Vagina (tissue), 2 donors: ENCODE data around the gene BCR. TPM values are rescaled to one million over a fixed set of nuclear protein-coding genes. Genes with fewer than 3 reads are reported as not detected.

Experiments used
- DNase-seq, 2 donors: peaks; one replicate each; pipeline ENCODE4 v3.0.0-alpha.2; 2017; ENCODE audit errors: extremely low spot score in 2 of 2
- H3K27ac ChIP-seq: fragments of 200-600 bp; sonication (generic); one replicate; pipeline ENCODE4 v1.5.1; 2019
- H3K27me3 ChIP-seq: fragments of 200-600 bp; sonication (generic); one replicate; pipeline ENCODE4 v1.5.1; 2019
- H3K36me3 ChIP-seq, 2 donors: fragments of 200-600 bp; sonication (generic); one replicate each; pipeline ENCODE4 v1.5.1; 2017 to 2019
- H3K4me1 ChIP-seq: fragments of 200-600 bp; sonication (generic); one replicate; pipeline ENCODE4 v1.5.1; 2019
- H3K4me3 ChIP-seq, 2 donors: fragments of 200-600 bp; sonication (generic); 1 replicate in 1 of 2; 2 replicates in 1 of 2; pipeline ENCODE4 v1.5.1; 2016 to 2019
- H3K9me3 ChIP-seq: fragments of 200-600 bp; sonication (generic); one replicate; pipeline ENCODE4 v1.5.1; 2019
- POLR2A ChIP-seq, 2 donors: fragments of 450-650 bp; IDR thresholded peaks; one replicate each; pipeline ENCODE4 v1.6.1; 2017; ENCODE audit warnings: antibody characterized with exemption in 2 of 2, mild to moderate bottlenecking in 2 of 2, moderate library complexity in 2 of 2
- POLR2AphosphoS5 ChIP-seq, 2 donors: sonication (generic); formaldehyde crosslinking; IDR thresholded peaks; one replicate each; pipeline ENCODE4 v1.9.0; 2017; ENCODE audit warnings: antibody characterized with exemption in 2 of 2, mild to moderate bottlenecking in 2 of 2, low read depth in 1 of 2; ENCODE audit not compliant: insufficient read depth in 1 of 2
- intact Hi-C: fragments of 100-400 bp; cut with DNase I; formaldehyde crosslinking; loops from one replicate; pipeline ENCODE4 v1.15.1; 2023
- total RNA-seq: library from RNA; depleted of rRNA; stranded (reverse); fragments of >200 nt; gene quantifications from one replicate; pipeline ENCODE4 v1.2.3, GENCODE V29; 2016
- TF ChIP-seq, protein P1 (sequence below), 3 experiments: fragments of 450-650 bp in 2 of 3; fragments of 200-600 bp in 1 of 3; sonication (generic) in 1 of 3; IDR thresholded peaks; one replicate each; pipeline ENCODE4 v1.5.1; 2017 to 2019; ENCODE audit warnings: antibody characterized with exemption in 3 of 3, mild to moderate bottlenecking in 2 of 3, moderate library complexity in 2 of 3

BCR gene
- total RNA-seq, 1 donor from 2014 or later = 52.5 TPM

GRCh38 chr22:23263651-23264555 is 83.6 kb downstream of the BCR start:
- Histone ChIP-seq H3K36me3 (peaks cover 0 to 39% of the 10 kb centered on the region in 2 donors), H3K4me1 (peaks cover 2% of the 10 kb centered on the region), H3K27me3 (no peaks in the 10 kb centered on the region), H3K27ac (no peak overlapping the region), H3K4me3 (no peak overlapping the region), H3K9me3 (no peaks in the 10 kb centered on the region)
- TF ChIP-seq POLR2A (IDR thresholded peaks at IDR 0.05) (no peak), POLR2AphosphoS5 (IDR thresholded peaks at IDR 0.05; ENCODE audit: insufficient read depth in 1 of 2, low read depth in 1 of 2) (no peak)
- TF ChIP-seq, protein P1, sequence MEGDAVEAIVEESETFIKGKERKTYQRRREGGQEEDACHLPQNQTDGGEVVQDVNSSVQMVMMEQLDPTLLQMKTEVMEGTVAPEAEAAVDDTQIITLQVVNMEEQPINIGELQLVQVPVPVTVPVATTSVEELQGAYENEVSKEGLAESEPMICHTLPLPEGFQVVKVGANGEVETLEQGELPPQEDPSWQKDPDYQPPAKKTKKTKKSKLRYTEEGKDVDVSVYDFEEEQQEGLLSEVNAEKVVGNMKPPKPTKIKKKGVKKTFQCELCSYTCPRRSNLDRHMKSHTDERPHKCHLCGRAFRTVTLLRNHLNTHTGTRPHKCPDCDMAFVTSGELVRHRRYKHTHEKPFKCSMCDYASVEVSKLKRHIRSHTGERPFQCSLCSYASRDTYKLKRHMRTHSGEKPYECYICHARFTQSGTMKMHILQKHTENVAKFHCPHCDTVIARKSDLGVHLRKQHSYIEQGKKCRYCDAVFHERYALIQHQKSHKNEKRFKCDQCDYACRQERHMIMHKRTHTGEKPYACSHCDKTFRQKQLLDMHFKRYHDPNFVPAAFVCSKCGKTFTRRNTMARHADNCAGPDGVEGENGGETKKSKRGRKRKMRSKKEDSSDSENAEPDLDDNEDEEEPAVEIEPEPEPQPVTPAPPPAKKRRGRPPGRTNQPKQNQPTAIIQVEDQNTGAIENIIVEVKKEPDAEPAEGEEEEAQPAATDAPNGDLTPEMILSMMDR (IDR thresholded peaks at IDR 0.05) = no peak
- intact Hi-C loops = no loop called here
- DNase-seq = no peak

DNA sequence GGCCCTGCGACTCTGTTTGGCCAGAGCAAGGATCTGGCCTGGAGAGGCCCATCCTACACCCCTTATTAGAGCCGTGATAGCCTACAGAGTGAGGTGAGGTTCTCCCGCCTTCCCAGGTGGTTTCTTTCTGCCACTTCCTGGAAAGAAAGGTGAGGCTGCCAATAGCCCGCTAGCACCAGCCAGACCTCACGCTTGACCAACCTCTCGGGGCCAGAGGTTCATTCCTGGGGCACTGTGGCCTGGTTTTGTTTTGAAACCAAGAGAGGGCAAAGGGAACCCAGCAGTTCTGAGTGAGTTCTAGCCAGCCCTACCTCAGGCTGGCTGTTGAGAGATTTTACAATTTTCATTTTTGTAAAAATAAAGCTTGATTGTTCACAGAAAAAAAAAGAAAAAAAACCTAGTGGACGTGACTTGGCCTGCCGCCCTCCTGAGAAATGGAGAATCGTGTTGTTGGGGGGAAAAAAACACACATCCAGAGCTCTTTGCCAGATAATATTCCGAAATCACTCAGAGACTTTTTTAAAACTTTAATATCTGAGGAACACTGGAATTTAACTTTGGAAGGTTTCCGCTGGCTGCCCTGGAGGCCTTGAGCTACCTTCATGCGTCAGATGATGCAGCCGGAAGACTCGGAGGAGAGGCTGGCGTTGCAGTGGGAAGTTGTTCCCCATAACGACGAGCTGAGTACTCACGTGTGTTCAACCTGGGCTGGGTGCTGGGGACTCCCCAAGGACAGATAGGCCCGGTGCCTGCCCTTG is 84.5 kb downstream of the BCR start:
- Histone ChIP-seq H3K36me3 (peaks cover 0 to 39% of the 10 kb centered on the region in 2 donors), H3K4me1 (no peaks in the 10 kb centered on the region), H3K27me3 (no peaks in the 10 kb centered on the region), H3K4me3 (no peak overlapping the region), H3K9me3 (no peaks in the 10 kb centered on the region), H3K27ac (no peak overlapping the region)
- intact Hi-C loops = no loop called here
- no peak for DNase-seq
- TF ChIP-seq POLR2A (IDR thresholded peaks at IDR 0.05) (no peak), POLR2AphosphoS5 (IDR thresholded peaks at IDR 0.05; ENCODE audit: insufficient read depth in 1 of 2, low read depth in 1 of 2) (no peak)
- TF ChIP-seq, protein P1 (IDR thresholded peaks at IDR 0.05) = no peak

- H3K9me3 ChIP-seq = no peaks in the 10 kb centered on the region
- H3K27me3 ChIP-seq = no peaks in the 10 kb centered on the region
- TF ChIP-seq POLR2A (IDR thresholded peaks at IDR 0.05) = no peak
- TF ChIP-seq, protein P1 (IDR thresholded peaks at IDR 0.05) = no peak
- no peak for TF ChIP-seq POLR2AphosphoS5 (IDR thresholded peaks at IDR 0.05; ENCODE audit: insufficient read depth in 1 of 2, low read depth in 1 of 2)
- peaks cover 0 to 39% of the 10 kb centered on the region in 2 donors for H3K36me3 ChIP-seq
- intact Hi-C loops = no loop called here
- H3K4me3 ChIP-seq = no peak overlapping the region
- H3K4me1 ChIP-seq = no peaks in the 10 kb centered on the region
- DNase-seq = no peak
- H3K27ac ChIP-seq = no peak overlapping the region
Observed at GRCh38 chr22:23265368-23265700, 85.0 kb downstream of the BCR start.

DNA sequence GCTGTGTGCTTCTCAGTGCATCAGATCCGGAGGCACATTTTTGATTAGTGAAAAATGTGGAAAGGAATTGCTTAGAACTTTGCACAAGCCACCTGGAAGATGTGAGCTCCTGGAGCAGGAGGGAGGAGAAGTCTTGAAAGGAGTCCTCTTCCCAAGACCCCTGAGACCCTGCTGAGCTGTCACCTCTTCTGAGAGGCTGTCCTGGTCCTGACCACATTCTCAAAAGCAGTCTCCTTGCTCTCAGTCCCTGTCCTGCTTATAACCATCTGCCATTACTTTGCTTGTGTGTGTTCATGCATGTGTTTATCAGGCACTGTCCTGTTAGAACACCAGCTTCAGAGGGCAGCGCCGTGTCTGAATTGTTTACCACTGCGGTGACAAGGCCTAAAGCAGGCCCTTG is 86.5 kb downstream of the BCR start:
- no peaks in the 10 kb centered on the region for H3K27me3 ChIP-seq
- no peak overlapping the region for H3K4me3 ChIP-seq
- H3K36me3 ChIP-seq = peaks cover 0 to 39% of the 10 kb centered on the region in 2 donors
- H3K27ac ChIP-seq = no peak overlapping the region
- DNase-seq = no peak
- TF ChIP-seq POLR2AphosphoS5 (IDR thresholded peaks at IDR 0.05; ENCODE audit: insufficient read depth in 1 of 2, low read depth in 1 of 2) (no peak), POLR2A (IDR thresholded peaks at IDR 0.05) (no peak)
- TF ChIP-seq, protein P1 (IDR thresholded peaks at IDR 0.05) = no peak
- no peaks in the 10 kb centered on the region for H3K9me3 ChIP-seq
- no peaks in the 10 kb centered on the region for H3K4me1 ChIP-seq
- intact Hi-C loops = no loop called here
